ES-I3 (cell line): ENCODE data around the gene ZBTB24.
A peak's percentile ranks its signal among the peaks of the same experiment; 100 is the strongest.

Experiments used
- H3K36me3 ChIP-seq: 2 replicates; pipeline ENCODE4 v1.6.1; 2013; ENCODE audit warnings: mild to moderate bottlenecking, low read length, control low read depth, moderate library complexity; ENCODE audit not compliant: insufficient read depth
- H3K4me1 ChIP-seq: 2 replicates; pipeline ENCODE4 v1.6.1; 2013; ENCODE audit warnings: mild to moderate bottlenecking, control low read depth, low read length; ENCODE audit not compliant: insufficient read depth
- H3K9ac ChIP-seq: 2 replicates; pipeline ENCODE4 v1.6.1; 2013; ENCODE audit warnings: low read depth, mild to moderate bottlenecking, low read length, moderate library complexity
- H3K9me3 ChIP-seq: 2 replicates; pipeline ENCODE4 v1.6.1; 2013; ENCODE audit warnings: mild to moderate bottlenecking, low read length, moderate library complexity; ENCODE audit not compliant: control insufficient read depth, insufficient read depth

Gene ZBTB24

DNA sequence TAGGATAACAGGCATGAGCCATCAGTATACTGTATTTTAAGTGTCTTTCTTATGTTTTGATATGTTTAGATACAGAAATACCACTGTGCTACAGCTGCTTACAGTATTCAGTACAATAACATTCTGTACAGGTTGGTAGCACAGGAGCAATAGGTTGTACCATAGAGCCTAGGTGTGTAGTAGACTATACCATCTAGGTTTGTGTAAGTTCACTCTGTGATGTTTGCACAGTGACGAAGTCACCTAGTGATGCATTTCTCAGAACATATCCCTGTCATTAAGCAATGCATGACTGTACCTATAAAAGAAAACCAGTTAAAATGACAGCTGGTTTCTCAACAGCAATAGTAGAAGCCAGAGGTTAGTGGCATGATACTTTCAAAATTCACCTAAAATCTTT is 3.0 kb upstream of the ZBTB24 start:
- Histone ChIP-seq H3K9me3 (no peaks in the 10 kb centered on the region), H3K9ac (no peak overlapping the region), H3K4me1 (peaks cover 13% of the 10 kb centered on the region), H3K36me3 (peaks cover 10% of the 10 kb centered on the region)

DNA sequence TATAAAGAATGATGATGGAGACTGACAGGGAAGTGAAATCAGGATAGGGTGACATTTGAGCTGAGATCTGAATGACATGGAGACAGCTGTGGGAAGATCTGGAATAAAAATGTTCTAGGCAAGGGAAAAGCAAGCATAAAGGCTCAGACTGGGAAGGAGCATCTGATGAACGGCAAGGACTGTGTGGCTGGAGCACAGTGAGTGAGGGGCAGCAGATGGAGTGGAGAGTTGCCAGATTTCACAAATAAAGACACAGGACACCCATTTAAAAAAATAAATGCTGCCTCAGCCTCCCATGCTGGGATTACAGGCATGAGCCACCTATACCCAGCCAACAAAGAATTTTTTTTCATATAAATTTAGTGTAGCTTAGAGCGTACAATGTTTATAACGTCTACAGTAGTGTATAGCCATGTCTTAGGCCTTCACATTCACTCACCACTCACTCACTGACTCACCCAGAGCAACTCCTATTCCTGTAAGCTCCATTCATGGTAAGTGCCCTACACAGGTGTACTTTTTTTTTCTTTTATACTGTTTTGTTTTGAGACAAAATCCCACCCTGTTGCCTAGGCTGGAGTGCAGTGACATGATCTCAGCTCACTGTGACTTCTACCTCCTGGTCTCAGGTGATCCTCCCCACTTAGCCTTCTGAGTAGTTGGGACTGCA is 2.4 kb upstream of the ZBTB24 start:
- Histone ChIP-seq H3K9ac (no peak overlapping the region), H3K9me3 (no peaks in the 10 kb centered on the region), H3K36me3 (peaks cover 16% of the 10 kb centered on the region), H3K4me1 (peaks cover 16% of the 10 kb centered on the region; the same call in 1 of the 2 replicates)

DNA sequence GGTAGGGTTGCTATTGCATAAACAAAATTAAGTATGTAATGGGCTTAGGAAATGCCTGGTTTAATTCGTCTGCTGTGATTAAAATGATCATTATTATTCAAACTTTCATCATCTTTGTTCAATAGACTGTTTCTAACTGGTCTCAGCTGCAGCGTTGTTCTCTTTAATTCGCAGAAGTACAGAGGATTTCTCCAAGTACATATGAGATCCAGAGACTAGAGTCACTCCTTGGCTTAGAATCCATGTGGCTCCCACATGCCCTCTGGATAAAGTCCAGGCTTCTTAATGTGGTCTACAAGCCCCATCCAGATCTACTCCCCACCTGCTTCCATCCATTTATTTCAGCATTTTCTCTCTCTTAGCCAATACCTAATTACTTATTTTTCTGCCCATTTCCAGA is 1.1 kb upstream of the ZBTB24 start:
- Histone ChIP-seq H3K4me1 (peaks cover 18% of the 10 kb centered on the region), H3K9ac (peak overlapping the region; percentile 77), H3K9me3 (no peaks in the 10 kb centered on the region), H3K36me3 (peaks cover 17% of the 10 kb centered on the region)

DNA sequence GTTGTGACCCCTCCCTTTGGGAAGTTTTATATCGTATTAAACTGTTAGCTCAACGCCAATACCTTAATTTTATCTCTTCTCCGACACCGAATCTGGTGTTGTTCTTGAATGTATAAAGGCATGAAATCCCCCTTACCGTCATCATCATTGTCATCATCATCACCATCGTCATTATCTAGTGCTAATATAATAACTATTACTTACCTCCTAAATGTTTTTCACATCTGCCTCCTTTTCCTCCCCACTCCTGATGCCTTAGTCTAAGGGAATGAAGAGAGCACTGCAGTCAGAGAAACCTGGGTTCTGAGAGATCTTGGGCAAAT is 677 bp upstream of the ZBTB24 start:
- peaks cover 19% of the 10 kb centered on the region for H3K4me1 ChIP-seq
- peak overlapping the region; percentile 77 for H3K9ac ChIP-seq
- peaks cover 17% of the 10 kb centered on the region for H3K36me3 ChIP-seq
- H3K9me3 ChIP-seq: no peaks in the 10 kb centered on the region

DNA sequence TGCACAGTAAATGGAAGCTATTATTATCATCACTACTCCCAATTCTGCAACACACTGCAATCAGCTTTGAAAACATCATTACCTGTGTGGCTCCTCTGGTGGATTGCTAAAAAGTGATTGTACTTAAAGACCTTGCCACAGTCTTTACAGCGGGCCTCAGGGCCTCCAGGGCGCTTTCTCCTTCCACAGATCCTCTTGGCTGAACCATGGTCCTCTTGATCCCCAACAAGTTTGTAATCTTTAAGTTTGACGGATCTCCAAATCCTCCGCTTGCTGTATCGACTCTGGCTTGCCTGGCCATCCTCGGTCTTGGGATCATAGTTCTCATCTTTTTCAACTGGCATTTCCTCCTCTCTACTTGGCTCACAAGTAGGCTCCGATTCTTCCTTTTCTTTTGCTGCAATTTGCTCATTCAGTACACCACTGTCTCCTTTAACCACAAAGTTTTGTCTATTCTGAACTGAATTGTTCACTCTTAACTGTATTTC is 2.0 kb downstream of the ZBTB24 start:
- Histone ChIP-seq H3K4me1 (peaks cover 31% of the 10 kb centered on the region), H3K9me3 (no peaks in the 10 kb centered on the region), H3K36me3 (peaks cover 17% of the 10 kb centered on the region), H3K9ac (no peak overlapping the region)

DNA sequence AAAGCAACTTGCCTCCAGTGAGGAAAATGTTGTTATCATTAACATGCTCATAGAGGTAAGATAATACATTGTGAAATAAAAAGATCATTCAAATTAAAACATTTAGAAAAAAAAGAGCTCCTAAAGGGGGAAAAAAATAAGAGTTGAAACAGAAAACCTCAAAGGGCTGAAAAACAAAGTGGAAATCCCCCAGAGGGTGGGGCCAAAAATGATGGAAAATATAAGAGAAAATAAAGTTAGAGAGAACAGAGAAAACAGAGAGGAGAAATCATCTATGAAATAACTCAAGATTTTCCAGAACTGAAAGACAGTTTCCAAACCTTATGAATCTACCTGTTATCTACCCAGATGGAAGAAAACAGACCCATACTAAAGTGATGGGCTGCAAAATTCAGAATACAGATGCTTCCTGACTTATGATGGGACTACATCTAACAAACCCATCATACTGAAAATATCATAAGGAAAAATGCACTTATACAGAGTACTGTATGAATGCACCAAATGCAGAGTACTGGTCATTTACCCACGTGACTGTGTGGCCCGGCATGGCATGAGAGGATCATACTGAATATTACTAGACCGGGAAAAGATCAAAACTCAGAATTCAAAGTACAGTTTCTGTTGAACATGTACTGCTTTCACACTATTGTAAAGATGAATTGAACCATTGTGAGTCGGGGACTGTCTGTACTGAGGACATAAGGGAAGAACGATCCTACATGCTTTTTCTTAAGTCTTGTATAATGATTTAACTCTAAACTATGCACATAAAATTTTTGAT is 4.0 kb downstream of the ZBTB24 start:
- H3K4me1 ChIP-seq: peaks cover 24% of the 10 kb centered on the region
- H3K36me3 ChIP-seq: peaks cover 25% of the 10 kb centered on the region
- no peak overlapping the region; the same call in 1 of the 2 replicates for H3K9ac ChIP-seq
- no peaks in the 10 kb centered on the region for H3K9me3 ChIP-seq

DNA sequence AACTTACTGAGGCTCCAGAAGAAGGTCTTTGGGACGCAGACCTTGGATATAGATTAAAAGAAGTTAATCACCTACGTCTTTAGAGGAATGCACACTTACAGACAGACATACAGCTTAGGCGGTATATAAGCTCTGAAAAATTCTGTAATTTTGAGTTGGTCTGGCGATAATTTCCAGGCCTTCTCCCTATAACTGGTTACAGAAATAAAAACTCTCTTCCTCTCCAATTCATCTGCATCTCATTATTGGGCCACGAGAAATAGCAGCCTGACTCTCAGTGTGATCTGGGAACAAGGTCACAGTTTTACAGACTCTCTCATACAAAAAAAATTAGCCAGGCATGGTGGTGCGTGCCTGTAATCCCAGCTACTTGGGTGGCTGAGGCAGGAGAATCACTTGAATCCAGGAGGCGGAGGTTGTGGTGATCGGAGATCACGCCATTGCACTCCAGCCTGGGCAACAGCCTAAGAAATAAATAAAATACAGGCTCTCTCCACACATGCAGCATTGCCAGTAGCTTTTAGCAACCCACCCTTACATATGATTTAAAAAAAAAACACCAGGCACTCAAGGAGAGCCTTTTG is 4.7 kb downstream of the ZBTB24 start:
- peaks cover 24% of the 10 kb centered on the region for H3K4me1 ChIP-seq
- H3K9me3 ChIP-seq: no peaks in the 10 kb centered on the region
- H3K9ac ChIP-seq: no peak overlapping the region; the same call in 1 of the 2 replicates
- peaks cover 28% of the 10 kb centered on the region for H3K36me3 ChIP-seq

DNA sequence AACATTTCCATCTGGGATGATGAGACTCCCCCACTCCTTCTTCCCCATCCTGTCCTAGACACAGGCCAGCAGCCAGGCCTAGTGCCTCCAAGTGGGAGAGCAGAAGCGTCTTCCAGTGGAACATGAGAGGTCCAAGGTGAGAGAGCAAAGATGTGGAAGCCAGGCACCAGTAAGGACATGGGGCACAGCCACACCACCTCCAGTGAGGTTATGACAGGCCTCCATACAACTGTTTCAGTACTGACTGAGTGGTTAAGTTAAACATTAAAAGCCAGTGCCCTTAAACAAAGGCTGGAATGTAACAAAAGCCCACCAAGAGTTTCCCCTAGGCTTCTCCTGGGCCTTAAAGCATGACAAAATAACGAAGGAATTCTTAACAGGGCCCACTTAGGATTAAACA is 5.3 kb downstream of the ZBTB24 start:
- H3K9me3 ChIP-seq: no peaks in the 10 kb centered on the region
- H3K9ac ChIP-seq: no peak overlapping the region; the same call in 1 of the 2 replicates
- H3K36me3 ChIP-seq: peaks cover 33% of the 10 kb centered on the region
- H3K4me1 ChIP-seq: peaks cover 24% of the 10 kb centered on the region

DNA sequence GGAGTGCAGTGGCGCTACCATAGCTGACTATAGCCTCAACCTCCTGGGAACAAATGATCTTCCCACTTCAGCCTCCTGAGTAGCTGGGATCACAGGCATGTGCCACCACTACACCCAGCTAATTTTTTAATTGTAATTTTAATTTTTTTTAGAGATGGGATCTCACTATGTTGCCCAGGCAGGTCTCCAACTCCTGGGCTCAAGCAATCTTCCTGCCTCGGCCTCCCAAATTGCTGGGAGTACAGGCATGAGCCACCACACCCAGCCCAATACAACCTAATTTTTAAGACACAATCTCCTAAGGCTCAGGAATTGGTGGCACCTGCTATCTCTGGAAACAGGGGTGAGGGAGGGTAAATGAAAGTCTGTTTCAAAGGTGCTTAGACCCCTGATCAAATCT is 5.8 kb downstream of the ZBTB24 start:
- Histone ChIP-seq H3K4me1 (peaks cover 24% of the 10 kb centered on the region), H3K9me3 (no peaks in the 10 kb centered on the region), H3K36me3 (peaks cover 33% of the 10 kb centered on the region), H3K9ac (no peak overlapping the region)

DNA sequence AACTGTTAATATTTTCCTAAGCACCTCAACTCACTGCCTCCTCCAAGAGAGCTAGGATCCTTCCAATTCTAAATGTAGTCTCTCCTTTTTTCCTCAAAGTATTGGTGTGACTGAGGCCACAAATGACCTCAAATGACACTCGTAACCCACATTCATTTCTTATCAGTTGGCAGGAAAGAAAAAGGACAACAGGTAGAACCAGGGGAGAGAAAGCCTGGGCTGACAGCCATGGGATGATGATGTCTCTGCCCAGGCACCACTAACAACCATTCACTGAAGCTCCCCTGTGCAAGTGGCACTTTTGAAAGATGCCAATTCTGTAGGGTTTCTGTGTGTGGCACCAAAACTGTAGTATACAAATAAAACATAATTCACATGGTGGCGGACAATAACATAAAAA is 7.4 kb downstream of the ZBTB24 start:
- Histone ChIP-seq H3K36me3 (peaks cover 19% of the 10 kb centered on the region), H3K4me1 (peaks cover 17% of the 10 kb centered on the region), H3K9me3 (no peaks in the 10 kb centered on the region), H3K9ac (no peak overlapping the region)

DNA sequence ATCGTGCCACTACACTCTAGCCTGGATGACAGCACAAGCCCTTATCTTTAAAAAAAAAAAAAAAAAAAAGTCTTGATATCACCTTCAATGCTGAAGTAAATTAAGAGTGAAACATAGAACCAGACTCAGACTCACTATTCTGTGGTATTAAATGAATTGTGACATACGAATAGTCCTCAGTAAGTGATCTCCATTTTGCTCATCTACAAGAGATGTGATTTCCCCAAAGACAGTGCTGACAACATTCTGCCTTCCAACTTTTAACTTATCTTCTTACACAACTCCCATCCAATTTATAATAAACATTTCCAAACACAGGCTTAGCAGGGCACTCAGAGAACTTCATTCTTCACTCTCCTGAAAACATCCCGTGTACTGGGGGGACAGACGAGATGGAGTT is 8.0 kb downstream of the ZBTB24 start:
- Histone ChIP-seq H3K4me1 (peaks cover 15% of the 10 kb centered on the region), H3K36me3 (peaks cover 15% of the 10 kb centered on the region)

DNA sequence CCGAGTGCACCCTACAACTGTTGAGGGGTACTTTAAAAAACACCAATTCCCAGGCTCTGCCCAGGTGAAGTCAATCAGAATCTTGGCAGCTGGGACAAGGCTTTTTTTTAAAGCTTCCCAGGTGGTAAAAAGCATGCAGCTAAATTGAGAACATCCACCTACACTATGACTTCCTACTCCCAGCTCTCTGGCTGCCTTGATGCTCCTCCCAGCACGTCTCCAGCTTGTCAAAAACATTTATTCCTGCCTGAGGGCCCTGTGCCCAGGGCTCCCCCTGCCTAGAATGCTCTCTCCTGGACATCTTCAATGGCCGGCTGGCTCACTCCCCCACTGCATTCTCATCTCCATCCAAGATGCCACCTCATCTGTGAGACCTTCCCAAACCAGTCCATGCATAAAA is 9.9 kb downstream of the ZBTB24 start:
- H3K9me3 ChIP-seq: no peaks in the 10 kb centered on the region
- peaks cover 6% of the 10 kb centered on the region for H3K4me1 ChIP-seq
- no peak overlapping the region for H3K9ac ChIP-seq
- peaks cover 26% of the 10 kb centered on the region for H3K36me3 ChIP-seq

More for the DNA sequence above, 8.0 kb downstream of the ZBTB24 start:
- no peak overlapping the region for H3K9ac ChIP-seq
- H3K9me3 ChIP-seq: no peaks in the 10 kb centered on the region

DNA sequence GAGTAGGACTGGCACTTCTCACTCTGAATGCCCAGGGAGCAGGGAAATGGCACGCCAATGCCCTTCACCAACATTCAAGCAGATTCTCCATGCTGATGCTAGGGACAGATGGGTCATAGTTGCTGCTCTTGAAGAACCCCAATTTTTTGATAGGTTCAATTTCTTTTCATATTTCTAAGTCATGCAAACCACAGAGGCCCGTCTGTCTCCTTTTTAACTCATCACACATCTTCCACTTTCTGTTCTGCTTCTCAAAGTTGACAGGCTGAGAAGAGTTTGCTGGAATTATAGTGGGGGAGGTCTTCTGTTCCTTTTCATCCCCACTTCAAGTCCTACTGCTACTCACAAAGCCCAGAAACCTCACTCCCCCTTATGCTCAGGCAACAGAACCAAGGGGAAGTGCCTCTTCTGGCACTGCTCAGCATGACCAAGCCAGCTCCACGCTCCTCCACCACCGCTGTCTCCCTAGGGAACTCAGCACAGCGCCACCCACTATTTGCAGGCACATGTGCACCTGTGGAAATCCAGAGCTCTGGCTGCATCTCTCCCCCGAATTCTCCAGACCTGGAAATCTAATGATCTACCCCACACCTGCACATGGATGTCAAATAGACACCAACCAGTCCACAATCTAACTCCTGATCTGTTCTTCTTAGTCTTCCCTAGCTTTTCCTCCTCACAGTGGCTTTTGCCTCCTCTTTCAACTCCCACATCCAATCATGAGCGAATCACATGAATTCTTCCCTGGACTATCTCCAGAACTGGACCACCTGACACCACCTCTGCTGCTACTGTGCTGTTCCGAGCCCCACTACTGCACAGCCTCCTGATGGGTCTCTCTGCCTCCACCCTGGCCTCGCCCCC is 10.7 kb downstream of the ZBTB24 start:
- Histone ChIP-seq H3K9ac (no peak overlapping the region), H3K36me3 (peaks cover 29% of the 10 kb centered on the region), H3K4me1 (no peaks in the 10 kb centered on the region), H3K9me3 (no peaks in the 10 kb centered on the region)
